NCI-H146 (cell line): ENCODE measurements around the gene ANKMY1.

Experiments used
- DNase-seq: peaks from one replicate; lab custom pipeline; 2025; lab: John Stamatoyannopoulos, UW

Gene ANKMY1

GRCh38 chr2:240460253-240460711 lies 97.5 kb downstream of the ANKMY1 start:
- DNase-seq, result no peak

DNA sequence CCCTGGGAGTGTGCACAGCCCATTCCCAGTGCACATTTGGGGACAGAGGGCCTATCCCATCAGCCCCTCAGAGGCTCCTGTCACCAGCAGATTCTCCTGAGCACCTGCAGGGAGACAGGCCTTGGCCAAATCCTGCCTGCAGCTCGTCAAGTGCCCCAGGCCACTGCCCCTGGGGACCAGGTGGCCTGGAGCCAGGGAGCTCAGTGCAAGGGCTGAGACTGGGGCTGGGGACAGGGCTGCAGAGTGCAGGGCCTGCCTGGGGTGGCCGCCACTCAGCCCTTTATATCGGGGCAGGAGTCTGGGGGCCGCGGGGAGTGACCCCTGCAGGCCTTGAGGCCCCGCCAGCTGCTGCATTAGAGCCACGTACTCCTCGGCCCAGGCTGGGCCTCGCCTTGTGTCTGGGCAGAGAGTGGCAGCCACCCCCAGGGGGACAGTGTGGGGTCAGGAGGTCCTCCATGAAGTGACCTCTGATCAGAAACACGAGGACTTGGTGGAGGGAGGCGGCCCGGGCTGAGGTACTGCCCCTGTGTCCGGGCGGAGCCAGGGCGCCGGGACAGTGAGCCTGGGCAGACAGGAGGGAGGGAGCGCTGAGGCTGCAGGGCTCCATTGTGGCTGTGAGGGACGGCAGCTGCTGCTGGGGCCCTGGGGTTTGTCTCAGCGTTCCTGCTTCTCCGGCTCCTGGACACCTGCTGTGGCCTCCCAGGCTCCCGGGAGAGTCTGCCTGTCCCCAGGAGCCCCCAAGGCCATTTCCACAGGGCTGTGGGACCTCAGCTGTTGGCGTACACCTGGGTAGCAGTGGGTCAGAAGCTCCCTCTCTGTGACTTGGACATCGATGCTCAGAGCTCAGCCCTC lies 98.2 kb downstream of the ANKMY1 start:
- peak; percentile 79 for DNase-seq

- DNase-seq, result peak; percentile 33
Observed at GRCh38 chr2:240458900-240459391, 98.8 kb downstream of the ANKMY1 start.

DNA sequence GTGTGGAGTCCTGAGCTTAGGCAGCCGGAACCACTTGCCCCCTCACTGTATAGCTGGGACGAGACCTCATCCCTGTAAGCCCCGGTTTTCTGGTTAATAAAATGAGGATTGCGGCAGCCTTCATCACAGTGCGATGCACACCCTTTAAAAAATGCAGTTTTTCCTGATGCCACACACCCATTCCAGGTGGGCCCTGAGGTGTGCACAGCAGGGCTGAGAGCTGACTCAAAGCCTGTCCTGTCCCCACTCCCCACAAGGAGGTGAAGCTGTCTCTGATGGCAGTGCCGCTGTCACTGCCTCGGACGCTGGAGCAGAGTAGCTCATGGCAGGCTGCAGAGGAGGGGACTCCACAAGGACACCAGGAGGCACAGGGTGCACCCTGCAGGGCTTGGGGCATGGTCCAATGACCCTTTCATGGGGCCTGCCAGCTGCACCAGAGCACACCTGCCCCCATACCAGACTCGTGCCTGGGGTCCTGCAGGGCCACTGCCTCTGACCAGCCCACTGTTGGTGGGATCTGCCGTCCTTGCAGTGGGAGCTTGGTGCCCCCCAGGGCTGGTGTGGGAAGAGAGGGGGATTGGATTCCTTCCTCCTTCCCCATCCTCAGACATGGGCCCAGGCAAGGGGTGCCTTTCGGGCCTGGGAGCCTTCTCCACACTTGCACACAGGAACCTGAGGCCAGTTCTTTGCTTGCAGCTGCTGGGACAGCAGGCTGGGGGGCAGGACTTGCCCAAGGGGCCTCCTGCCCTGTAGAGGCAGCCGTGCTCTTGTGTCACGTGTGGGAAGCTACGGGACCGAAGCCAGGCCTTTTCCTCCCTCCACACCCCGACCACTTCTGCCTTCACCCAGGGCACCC lies 99.5 kb downstream of the ANKMY1 start:
- no peak for DNase-seq

DNA sequence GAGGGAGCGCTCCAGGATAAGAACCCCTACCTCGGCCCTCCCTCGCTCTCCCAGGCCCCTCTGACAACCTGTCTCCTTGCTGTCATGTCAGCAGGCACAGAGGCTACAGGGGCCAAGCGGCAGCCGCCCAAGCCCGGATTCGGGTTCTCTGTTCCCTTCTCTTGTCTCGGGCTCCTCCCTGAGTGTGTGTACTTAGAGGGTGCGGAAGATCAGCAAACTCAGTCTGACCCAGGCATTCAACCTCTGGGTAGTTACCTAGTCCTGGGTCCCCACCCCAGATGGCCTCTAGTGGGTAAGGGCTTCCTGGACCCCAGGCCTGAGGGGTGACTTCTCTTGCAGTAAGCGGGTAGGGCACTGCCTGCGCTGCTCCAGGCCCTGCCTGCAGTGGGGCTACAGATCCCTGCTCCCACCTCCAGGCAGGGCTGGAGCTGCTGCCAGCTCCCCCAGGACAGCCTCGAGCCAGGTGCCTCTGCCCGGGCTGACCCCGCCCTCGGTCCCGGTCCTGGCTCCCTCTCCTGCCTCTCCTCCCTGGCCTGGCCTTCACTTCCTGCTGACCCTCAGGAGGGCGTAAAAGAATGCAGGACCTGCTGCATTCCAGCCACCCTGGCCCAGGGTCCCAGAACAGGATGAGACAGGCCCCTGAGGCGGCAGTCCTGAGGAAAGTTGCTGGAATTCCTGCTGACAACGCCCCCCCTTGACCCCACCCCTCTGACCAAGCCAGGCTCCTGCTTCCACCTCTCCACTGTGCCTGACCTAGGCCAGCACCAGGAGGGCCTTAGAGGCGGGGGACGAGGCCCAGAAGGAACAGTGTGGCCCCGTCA lies 100.4 kb downstream of the ANKMY1 start:
- DNase-seq, result no peak

DNA sequence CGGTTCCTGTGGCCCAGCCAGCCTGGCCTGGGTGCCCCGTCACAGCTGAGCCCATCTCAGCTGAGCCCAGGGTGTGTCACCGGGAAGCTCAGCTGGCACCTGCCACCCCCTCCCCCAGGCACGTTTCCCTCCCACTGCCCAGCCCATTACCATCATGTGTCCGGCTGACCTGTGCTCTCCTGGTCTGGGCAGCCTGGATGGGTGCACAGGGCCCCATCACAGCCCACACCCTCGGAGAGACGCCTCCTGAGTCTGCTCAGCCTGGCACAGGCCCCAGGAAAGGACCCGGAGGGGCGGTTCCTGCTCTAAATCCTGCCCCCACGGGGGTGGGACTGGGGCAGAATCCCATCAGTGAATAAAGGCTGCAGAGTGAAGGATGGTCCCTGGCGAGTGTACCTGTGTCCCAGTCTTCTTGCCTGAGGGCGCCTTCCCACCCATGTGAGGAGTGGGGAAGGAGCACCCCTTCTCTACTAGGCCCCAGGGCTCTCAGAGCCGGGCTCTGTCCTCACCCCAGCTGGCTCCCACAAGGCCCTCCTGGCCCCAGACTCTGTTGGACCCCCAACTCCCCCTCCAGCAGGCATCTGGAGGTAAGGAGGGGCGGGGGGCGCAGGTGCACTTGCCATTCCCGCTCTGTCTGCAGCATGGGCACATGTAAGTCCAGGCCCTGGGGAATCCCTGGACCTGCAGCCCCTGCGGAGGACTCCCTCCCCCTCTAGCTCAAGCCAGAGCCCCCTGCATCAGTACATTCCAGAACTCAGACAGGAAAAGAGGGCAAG lies 101.2 kb downstream of the ANKMY1 start:
- DNase-seq, result no peak

DNA sequence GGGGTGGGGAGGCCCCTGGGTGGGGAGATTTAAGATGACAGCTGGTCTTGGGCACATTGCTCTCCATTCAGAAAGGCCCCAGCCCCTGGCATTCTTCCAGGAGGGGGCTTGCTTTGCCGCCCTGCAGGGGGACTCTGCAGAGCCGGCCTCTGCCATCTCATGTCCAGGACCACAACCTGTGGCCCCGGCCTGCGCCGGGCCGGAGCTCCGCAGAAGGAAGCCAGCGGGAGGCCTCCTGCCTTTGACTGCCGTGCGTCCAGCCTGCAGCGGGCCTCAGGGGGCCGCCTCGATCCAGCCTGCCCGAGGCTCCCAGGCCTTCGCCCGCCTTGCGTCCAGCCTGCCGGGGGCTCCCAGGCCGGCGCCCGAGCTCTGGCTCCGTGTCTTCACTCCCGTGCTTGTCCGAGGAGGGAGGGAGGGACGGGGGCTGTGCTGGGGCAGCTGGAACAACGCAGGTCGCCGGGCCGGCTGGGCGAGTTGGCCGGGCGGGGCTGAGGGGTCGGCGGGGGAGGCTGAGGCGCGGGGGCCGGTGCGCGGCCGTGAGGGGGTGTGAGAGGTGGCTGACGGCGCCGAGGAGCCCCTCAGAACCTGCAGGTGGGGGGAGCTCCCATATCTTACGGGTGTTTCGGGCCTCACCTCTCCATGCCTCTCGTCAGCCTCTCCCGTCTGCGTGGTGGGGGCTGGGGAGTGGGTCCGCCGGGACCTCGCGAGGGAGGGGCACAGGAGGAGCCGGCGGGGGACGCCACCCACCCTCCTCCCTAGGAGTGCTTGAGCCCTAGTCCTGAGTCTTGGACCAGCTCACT lies 101.9 kb downstream of the ANKMY1 start:
- DNase-seq, result peak; percentile 40

GRCh38 chr2:240455272-240455646 lies 102.5 kb downstream of the ANKMY1 start:
- peak; percentile 38 for DNase-seq

DNA sequence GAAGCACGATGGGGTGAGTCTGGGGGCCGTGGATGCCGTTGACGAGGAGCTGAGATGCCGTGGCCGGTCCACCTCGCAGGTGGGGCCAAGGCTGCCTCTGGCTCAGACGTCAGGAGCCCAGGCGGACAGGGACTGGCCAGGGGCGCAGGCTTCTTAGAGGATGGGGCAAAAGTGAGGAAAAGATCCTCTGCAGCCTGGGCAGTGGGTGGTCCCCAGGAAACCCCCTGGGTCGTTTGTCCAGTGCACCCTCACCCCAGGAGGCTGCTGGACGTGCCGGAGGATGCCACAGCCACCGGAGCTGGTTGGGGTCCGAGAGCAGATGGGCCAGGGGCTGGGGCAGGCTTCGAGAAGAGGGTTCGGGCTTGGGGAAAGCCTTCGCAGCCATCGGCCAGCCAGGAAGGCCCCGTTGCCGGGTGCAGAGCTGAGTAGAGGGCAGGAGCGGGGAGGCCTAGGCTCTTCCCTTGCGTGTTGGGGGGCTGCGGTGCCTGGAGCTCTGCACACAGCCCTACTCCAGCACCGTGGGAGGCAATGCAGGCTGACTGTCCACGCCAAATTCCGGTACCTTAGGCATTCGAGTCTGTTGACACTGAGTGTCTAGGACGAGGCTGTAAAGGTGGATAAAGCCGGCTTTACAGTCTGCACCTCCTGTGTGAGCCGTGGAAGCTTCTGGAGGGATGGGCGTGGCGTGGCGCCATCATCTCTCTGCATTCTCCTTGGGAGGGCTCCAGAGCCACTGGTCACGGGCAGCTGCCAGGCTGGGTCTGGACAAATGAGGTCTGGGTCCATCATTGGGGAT lies 103.5 kb downstream of the ANKMY1 start:
- no peak for DNase-seq

DNA sequence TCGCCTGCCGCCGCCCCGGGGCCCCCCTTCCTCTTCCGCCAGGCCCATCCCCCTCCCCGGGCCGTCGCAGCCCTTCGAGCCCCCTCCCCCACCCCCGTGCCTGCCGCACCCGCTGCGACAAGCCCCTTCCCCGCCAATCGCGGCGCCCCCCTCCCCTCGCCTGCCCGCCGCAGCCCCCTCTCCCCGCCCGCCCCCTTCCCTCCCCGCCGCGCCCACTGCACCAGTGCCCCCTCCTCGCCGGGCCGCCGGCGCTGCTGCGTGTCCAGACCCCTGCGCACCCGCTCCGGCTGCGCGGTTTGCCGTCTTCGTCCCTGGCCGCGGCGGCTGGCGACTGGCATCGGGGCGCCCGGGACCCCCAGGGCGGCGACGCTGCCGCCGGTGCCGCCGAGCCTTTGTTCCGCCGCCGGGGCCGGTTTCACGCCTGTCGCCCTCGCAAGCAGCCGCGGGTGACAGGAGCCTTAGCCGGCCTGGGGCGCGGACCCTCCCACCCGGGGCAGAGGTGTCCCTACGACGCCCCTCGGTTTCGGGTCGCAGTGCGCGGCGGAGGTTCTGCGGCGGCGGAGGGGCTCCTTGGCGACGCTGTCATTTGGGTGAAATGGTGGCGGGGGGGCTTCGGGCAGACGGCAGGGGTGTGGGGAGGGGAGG lies 104.2 kb downstream of the ANKMY1 start:
- no peak for DNase-seq

DNA sequence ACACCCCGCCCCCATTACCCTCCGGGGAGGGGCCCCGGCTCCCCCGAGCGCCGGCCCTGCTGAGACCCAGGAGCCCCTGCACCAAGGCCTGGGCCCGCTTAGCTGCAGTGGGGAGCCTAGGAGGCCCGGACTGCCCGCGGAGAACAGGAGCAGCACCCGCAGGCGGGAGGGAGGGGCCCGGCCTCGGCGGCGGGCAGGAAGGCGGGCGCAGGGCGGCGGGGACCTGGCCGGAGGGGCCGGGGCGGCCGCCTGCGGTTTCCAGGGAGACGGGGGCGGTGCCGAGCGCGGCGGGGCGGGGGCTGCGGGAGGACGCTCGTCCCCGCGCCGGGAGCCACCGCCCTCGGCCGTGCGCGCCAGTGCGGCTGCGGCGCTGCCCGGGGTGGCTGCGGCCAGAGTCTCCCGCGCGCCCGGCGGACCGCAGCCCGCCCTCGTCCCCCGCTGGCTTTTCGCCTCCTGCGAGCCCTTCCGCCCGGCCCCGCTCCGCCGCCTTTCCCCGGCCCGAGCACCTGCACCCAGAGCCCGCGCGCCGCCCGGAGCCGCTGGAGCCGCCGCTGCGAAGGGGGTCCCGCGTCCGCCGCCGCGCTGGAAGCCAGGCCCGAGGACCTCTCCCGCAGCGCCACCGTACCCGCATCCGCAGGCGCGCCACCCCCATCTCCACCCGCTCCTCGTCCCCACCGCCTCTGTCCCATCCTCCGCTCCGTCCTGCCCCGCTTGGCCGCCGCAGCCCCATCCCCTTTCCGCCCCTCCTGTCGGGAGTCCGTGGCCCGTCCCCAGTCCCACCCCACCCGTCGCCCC lies 105.1 kb downstream of the ANKMY1 start:
- peak; percentile 78 for DNase-seq

DNA sequence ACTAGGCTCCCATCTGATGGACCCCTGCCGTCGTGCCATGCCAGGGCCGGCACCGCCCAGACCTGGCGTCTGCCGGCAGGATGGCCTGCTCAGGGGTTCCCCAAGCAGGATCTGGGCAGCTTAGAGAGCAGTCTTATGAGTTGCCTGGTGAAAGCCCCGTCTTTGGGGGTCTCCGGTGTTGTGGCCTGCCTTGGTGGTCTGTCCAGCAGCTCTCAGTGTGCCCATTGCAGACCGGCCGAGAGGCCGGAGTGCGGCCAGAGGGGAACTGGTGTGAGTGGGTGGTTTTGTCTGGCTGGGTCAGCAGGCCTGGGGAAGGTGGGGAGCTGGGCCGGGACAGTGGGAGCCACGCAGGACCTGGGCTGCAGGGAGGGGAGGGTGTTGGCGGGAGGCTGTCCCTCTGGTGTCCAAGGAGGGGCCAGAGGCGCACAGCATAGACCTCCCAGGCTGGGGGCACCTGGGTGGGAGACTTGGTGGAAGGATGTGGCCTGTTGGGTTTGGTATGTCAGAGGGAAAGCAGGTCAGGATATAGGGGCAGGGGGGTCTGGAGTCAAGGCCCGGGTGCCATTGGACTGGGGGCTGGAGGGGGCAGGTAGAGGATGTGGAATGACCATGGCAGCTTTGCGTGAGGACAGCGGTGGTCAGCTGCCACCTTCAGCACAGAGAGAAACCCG lies 105.9 kb downstream of the ANKMY1 start:
- DNase-seq, result no peak

DNA sequence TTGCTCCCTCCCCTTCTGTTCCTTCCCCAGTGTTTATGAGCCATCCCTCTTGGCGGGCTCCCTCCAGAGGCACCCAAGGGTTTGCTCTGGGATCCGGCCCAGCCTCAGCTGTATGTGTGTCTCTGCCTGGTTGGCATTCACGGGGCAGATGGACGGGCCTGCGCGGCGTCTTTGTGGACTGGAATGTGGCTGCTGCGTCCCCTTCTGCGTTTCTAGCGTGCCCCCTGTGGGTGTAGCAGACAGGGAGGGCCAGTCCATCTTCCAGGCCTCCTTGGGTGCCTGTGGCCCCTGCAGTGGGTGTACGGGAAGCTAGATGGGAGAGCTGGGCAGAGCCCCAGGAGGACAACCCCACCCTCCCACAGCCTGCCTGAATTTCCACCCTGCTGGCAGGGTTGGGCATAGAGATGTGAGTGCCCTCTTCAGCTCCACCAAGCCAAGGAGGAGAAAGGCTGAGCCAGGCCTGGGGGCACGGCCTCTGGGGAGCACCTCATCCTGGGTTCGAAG lies 106.6 kb downstream of the ANKMY1 start:
- no peak for DNase-seq

- DNase-seq, result no peak
Observed at GRCh38 chr2:240450532-240451107, 107.2 kb downstream of the ANKMY1 start.

DNA sequence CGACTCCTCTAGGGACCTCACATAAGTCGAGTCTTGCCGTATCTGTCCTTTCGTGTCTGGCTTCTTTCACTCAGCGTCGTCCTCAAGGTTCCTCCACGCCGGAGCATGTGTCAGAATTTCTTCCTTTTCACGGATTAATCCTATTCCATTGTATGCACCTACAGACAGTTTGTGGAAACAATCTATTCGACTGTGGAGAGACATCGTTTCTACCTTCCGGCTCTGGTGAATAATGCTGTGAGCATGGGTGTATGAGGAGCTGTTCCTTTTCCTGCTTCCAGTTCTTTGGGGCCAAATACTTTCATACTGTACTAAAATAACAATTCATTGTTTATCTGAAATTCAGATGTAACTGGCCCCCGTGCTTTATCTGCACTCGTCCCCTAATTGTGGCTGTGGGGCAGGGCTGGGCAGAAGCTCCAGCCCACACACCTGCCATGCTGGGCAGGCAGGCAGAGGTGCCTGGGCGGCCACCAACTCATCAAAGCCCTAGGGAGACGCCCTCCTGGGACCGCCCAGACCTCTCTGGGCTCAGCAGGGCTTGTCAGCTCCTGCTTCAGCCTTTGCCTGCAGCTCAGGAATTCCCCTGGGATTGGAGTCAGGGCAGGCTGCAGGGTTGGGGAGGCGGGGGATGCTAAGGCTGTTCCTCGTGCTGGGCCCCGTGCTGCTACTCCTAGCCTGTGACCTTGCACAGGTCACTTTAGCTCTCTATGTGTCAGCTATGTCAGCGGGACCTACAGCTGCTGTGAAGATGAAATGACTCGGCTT lies 107.8 kb downstream of the ANKMY1 start:
- peak; percentile 12 for DNase-seq
